HG03039 (cell line): Measurements from ENCODE around the gene RBFOX2.
"Not testable (repeated sequence)": the region's sequence is repeated elsewhere in the genome, so short reads cannot be mapped to it uniquely, and the experiment has no call there.

Experiments
- ATAC-seq: cut with Tn5 transposase; IDR thresholded peaks from one replicate; pipeline ENCODE4 v1.9.1; 2021; ENCODE audit warnings: mild to moderate bottlenecking, moderate library complexity; ENCODE audit not compliant: unreplicated experiment

The RBFOX2 gene

DNA sequence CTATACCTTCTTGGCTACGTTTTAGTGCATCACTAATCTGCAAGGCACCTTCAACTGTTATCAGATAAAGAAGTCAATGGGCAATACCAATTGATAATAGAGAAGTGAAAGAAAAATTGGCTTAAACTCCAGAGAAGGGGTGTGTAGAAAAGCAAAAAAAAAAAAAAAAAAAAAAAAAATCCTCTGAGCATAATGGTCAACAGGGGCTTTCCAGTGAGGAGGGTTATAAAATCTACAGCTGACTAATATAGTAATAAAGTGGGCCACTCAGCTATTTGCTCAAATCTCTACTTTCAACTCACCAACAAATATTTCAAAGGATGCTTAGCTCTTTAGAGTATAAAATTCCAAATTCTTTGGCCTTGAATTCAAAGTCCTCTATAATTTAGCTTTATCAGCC lies 233.1 kb downstream of the RBFOX2 start:
- no peak for ATAC-seq

DNA sequence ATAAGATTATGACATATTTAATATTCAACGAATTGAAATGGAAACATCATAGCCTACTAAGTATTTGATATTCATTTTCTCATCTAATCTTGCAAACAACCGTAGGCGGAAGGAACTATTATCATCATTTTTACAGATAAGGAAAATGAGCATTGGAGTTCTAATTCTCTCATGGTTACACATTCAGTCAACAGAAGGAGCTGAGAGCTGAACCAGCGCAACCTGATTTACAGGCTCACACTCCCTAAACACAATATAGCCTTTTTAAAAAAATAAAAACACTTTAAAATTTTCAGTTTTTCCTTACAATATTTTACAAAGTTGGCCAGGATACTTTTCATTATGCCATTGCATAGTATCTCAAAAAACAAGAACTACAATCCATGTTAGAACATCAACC lies 236.1 kb downstream of the RBFOX2 start:
- ATAC-seq = no peak

DNA sequence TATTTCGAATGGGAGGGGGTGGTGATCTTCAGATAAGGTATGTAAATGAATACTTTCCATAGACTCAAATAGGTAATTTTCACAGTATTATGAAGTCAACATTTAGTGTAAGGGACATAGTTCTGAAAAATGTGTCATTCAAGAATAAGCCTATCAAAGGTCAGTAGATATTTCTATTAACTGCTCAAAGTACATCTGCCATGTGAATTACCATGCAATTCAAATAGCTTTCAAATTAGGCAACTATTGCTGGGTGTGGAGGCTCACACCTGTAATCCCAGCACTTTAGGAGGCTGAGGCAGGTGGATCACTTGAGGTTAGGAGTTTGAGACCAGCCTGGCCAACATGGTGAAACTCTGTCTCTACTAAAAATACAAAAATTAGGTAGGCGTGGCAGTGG lies 236.8 kb downstream of the RBFOX2 start:
- not testable (repeated sequence) for ATAC-seq

DNA sequence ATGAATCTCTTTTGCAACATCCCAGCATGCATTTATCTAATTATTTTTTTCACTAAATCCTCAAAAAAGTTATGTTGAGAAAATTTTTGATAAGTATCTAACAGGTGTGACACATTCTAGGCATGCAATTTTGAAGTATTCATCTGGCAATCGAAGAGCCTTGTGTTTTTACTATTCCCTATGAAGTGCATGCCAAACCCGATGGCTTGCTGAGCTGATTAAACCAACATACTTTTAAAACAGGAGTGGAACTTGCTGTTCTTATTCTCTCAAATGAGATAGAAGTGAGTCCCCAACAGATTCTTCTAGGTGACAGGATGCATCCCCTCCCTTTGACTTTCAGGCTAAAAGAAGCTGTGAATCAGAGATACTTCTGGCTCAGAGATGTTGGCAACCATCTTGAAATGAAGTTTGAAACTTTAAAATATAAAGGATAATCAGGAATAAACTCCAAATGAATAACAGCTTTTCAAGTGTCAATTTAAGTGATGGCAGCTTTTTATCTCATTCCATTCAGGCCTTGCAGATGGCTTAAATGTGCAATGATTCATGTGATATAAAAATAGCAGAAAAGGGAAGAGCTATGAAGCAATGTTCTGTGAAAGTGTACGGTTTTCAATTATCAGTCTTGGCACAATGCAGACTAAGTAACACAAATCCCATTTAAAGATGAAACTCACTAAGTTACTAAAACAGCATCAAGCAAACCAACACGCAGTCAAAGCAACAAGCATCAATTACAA lies 243.3 kb downstream of the RBFOX2 start:
- ATAC-seq = no peak

DNA sequence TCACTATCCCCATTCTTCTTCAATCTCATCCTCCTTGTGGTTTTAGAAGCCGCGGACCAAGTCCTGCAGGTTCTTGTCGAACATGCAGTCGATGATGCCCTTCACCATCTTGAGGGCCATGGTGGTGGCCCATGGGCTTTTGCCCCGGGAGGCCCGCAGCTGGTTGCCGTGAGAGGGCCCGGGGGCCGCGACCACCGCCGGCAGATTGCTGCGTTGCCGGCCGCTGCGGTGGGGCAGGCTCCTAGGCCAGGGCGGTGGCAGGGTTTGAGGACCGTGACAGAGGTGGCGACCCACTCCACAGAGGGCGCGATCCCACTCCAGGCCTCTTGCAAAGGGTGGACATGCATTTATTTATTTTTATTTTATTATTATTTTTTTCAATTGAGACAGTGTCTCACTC lies 244.0 kb downstream of the RBFOX2 start:
- ATAC-seq = no peak

DNA sequence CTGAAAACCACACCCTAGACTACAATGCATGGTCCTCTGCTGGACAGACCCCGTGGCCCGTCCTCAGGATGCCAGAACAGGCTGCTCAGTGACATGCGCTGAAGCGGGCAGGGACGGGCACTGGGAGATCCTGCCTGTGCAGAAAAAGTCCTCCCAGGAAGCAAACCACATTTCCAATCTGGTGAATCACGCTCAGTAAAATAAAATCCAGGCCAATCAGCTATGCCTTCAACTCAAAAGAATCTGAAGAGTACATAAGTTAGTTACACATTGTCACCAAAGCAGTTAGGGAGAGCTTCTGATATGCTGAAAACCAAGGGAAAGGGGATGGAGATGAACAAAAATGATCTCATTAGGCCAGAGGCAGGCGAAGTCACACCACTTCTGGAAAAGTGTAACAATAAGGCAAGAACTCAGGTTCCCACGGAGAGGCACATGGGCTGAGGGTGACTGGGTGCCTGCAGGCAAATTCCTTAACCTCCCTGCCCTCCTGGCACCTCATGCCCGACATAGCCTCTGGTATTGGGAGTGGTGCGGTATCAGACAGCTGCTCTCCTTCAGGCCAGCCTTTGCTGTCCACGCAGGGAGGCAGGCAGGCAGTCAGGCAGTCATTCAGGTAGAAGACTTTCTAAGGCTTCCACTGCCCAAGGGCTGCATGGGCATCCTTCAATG lies 244.5 kb downstream of the RBFOX2 start:
- no peak for ATAC-seq

DNA sequence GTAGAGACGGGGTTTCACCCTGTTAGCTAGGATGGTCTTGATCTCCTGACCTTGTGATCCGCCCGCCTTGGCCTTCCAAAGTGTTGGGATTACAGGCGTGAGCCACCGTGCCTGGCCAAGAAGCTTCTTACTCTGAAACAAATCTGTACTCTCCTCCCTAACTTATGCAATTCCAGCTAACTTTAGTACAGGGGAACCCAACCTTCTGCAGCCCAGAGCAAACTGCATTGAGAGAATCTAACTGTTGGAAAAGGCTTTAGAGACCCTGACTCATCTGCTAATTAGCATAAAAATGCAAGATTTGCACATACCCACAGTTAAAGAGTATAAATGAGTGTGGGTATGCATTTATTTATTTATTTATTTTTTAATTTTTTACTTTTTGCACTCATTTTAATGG lies 246.1 kb downstream of the RBFOX2 start:
- no peak for ATAC-seq

DNA sequence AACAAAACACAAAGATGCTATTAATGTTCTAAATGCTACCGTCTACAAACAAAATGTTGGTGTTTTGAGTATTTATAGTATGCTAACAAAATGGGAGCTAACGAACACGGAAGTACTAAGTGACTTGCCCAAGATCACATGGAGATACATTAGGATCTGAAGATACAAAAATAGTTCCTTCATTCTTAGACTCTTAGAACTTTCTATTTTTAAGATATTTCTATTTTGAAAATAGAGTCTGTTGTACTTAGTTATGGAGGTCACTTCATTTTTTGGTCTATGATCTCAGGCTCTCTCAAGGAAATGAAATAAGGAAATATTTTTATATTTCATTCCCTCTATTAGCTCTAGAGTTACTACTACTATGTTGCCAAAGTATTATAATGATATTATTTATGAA lies 246.7 kb downstream of the RBFOX2 start:
- no peak for ATAC-seq

DNA sequence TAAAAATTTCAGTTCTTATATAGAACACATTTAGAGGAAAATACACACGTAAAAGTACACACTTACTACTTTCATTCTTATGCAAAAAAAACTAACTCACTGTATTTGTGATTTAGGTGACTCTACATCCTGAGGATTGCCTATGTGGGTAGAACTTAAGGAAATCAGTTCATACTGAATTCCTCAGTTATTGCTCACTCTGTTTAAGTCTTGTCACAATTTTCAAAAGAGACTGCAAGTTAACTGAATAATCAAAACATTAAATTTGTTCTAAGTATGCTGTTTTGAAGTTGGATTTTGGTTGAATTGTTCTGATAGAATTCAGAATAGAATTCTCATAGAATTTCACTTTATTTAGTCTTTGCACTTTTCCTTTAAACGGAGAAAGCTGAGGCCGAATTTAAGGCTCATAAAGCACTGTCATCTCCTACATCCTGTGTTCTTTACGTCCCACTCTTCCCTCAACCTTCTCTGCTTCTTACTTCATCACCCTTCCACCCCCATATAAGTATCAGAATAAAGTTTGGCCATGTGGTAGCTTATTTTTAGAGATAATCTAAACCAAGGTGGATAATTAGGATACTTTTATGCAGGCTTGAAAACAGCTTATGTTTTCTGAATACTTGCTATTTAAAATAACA lies 251.2 kb downstream of the RBFOX2 start:
- ATAC-seq = no peak

DNA sequence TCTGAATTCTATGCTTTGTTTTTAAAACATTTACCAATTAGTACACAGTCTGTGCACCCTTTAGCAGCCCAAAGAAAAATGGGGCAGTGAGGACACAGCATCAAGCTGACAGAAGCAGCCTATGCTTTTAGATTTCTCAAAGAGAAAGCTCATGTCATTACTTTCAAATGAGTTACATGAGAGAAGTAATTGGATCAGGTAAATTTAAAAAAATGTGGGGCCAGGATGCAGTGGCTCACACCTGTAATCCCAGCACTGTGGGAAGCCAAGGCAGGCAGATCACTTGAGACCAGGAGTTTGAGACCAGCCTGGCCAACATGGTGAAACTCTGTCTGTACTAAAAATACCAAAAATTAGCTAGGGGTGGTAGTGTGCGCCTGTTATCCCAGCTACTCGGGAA lies 253.3 kb downstream of the RBFOX2 start:
- no peak for ATAC-seq

DNA sequence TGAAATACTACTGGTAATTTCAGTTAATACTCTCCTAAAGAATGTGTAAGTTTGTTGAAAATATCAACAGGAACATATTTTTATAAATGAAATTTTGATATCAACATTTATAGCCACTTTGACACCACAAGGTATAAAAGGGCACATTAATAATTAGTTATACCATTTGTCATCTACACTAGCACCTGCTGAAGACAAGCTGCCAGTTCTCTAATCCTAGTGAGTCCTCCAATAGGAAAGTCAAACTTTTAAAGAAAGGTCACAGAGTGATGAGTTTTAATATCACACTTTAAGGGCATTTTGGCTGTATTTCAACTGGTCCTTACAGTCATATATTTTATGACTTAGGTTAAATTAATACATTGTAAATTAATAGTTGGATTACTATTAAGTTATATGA lies 258.6 kb downstream of the RBFOX2 start:
- ATAC-seq = no peak

DNA sequence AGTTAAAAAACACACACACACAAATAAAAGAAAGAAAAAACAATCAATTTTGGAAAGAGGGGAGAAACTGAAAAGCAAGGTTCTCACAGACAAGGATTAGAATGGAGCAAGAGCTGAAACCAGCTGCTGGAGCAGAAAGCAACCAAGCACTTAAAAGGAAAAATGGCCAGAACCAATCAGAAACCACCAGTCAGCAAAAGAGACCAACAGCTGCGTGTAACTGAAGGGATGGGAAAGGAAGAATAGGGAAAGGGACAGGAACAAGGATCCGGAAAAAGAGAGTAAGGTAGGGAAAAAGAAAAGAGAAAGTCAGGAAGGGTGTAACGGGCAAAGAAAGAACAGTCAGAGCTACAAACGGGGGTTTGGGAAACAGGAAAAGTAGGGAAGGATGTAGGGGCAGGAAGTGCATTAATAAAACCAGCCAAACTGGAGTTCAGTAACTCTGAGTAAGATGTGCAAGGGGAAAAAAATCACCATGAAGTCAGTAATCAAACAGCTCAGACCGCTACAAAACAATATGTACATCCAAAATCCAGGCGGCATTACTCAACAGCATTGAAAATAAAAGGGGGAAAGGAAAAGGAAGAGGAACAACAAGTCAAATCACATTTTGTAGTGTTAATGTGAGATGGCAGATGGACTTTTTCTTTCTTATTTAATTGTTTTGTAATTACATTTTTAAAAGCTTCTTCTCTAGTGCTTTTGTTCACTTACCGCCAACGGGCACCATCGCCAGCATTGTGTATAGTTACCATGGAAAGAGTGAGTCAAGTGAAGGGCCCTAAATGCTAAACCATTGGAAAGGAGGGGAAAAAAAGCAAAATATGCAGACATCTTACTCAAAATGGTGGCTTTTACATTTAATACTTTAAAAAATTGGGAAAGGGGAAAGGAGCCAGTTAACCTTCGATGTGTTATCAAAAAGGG lies 261.7 kb downstream of the RBFOX2 start:
- ATAC-seq = no peak

DNA sequence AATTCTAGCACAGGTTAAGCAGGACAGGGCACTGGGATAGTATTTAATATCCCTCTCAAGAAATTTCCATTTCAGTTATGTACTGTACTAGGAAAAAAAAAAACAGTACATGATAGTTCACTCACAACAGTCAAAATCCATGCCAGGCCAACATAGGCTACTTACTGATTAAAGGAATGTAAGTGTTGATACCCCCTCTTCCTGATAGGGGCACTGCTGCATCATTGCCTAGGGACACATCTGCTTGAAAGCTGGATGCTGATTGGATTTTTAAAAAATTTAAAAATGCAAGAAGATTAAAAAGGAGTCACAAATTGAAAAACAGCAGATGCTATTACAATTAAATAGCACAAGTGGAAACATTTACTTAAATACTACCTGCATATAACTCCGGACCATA lies 267.6 kb downstream of the RBFOX2 start:
- no peak for ATAC-seq

DNA sequence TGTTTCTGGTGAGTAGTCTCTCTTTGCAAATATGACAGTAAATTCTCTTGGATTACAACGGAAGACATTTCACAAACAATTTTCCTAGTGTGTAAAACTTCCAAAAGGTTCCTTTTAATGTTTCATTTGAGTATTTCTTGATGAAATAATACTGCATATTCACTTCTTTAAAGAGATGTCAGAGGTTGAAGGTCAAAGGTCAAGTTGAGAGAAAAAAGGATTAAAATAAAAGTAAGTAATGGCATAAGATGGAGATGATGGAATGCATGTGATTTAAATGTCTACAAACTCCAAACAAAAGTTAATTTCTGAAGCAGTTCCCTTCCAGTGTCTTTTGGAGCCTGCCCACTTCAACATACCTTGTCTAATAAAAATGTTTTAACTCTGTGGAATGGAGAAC lies 270.2 kb downstream of the RBFOX2 start:
- no peak for ATAC-seq

DNA sequence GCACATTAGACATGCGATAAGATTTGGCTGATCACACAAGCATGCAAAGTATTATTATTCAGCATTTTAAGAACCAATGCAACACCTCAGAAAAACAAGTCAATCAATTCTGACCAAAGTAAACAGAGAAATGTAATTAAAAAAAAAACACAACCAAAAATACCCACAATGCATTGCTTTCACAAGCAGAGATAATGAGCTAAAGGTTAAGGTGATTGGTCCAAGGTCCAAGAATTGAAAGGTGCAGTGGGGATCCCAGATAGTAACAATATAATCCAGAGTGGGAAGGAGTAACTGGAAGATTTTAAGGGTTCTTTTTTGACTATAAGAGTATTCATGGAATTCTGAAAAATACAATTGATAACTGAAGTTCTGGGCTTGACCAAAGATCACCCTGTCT lies 271.9 kb downstream of the RBFOX2 start:
- ATAC-seq = no peak

DNA sequence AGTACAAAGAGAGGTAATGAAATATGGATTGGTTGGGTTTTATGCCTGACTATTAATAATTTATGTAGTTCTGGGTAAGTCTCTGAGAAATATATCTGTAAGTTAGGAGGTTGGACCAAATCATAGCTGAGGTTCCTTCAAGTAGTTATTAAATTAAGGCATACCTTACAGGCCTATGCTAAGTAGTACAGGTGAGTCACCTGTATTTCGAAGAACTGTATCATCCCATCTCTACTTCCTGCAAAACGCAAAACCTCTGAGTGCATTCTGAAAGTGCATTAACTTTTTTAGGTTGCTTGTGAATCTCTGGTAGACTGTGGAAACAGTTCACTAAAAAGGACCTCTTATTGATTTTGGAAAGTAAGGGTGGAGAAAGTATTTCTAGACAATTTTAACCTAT lies 273.9 kb downstream of the RBFOX2 start:
- ATAC-seq = no peak

DNA sequence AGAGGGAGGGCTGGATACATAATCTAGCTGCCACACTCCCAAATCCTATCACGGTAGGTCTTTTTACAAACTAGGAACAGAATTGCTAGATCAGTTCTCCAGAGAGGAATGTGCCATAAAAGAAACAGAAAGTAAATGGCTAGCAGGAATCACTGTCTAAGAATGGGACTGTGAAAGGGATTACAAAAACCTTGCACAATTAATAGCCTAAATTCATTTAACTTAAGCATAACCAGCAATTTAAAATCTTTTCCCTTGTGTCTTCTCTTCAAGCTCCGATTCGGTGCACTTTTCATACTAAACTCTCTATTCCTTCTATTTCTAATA lies 275.8 kb downstream of the RBFOX2 start:
- ATAC-seq = no peak

DNA sequence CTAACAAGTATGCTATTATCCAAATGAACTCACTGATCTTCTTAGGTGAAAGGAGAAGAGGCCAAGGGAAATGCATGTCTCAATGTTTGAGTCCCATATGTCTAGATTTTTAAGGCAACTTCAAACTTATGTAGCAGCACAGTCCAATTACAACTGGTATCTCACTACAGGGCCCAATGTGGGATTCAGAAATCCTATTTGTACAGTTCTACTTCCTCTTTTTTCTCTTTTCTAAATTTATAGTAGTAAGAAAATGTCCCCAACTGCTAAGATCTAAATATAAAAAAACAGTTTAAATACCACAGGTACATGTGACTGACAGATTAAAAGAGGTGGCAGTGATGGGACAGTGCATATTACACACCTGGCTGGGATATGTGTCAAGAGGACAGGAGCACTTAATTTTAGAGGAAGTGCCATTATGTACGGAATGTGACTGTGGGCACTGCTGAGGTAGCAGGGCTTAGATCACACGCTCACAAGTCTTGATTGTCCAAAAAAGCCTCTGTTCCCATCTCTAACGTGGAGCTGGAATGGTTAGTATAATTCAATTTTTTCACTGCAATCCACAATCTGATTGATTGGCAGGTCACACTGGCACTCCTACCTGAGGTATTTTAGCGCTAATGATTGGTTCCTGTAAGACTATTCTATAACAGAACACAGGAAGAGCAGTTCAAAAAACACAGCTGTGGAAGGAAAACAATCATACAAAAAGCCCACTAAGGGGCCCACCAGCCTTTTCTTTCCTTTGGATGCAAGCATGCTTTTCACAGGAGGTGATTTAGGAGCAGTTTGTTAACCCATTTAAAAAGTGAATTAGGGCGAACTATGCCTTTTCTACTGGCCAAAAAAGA lies 276.4 kb downstream of the RBFOX2 start:
- ATAC-seq = no peak

DNA sequence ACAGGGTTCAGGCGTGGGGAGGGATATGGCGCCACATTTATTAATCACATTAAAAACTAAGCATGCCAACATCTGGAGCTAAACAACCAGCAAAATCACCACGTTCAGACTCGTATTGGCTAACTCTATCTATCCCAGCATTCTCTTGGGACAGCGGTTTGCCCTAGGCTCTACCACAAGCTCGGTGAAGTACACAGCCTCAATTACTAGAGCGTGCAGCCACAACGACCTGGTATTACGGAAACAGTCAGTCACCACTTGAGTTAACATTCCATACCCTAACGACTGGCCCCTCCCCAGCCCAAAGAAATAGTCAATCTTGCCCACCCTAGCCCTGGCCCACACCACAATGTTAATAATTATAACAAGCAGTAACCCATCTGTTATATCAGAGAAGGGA lies 278.8 kb downstream of the RBFOX2 start:
- ATAC-seq = peak; percentile 56

DNA sequence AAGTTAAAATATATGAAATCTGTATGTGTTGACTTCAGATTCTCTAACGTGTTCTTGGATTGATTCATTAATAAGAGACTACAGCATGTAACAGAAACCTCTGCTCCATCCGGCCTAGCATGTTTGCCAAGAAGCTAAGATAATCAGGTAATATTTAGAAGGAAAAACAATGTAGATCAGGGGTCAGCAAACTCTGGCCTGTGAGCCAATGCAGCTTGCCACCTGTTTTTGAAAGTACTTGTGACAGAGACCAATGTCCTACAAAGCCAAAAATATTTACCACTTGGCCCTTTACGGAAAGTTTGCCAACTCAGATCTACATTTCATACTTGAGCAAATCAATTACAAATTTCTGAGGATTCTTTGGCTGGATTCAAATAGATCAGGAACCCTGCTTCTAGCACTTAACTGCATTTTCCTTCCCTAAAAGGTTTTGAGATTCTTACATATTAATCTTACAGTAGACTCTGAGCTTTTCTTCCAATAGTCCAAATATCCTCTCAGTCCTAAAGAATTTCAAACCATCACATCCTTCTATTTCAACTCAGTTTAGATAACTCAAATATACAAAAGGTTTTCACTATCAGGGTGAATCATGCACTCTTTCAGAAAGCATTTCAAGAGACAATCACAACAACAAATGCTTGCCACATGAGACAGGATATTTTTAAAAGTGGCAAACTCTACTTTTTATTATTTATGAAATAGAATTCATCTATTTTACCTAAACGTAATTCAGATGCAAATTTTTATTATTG lies 281.5 kb downstream of the RBFOX2 start:
- ATAC-seq = no peak
